Measurements from ENCODE around the gene KLK13. TPM values are rescaled to one million over a fixed set of nuclear protein-coding genes. Genes with fewer than 3 reads are reported as not detected.

The KLK13 gene
- total and polyA plus RNA-seq, 2 experiments from 2014 or later, result 0.52 TPM; not detected in 1

- Histone ChIP-seq H3K27ac (no peak overlapping the region), H3K27me3 (no peaks in the 10 kb centered on the region), H3K36me3 (replicated peaks; ENCODE audit: insufficient read depth, low read depth) (no peaks in the 10 kb centered on the region), H3K4me2 (no peak overlapping the region), H4K20me1 (ENCODE audit: insufficient read depth, poor library complexity, severe bottlenecking) (no peaks in the 10 kb centered on the region), H3K79me2 (no peaks in the 10 kb centered on the region), H3K4me3 (no peak overlapping the region), H3K9me3 (ENCODE audit: low read depth) (no peaks in the 10 kb centered on the region), H3K9me2 (replicated peaks; ENCODE audit: insufficient read depth) (no peaks in the 10 kb centered on the region), H3K4me1 (ENCODE audit: insufficient read depth) (no peaks in the 10 kb centered on the region), H2AFZ (no peak overlapping the region)
- WGBS (ENCODE audit: low lambda C conversion rate, missing lambda C conversion rate), result 92% methylated on average over 17 of the region's 17 CpGs
- DNase-seq (ENCODE audit: low spot score), result no peak
- TF ChIP-seq, protein P1, sequence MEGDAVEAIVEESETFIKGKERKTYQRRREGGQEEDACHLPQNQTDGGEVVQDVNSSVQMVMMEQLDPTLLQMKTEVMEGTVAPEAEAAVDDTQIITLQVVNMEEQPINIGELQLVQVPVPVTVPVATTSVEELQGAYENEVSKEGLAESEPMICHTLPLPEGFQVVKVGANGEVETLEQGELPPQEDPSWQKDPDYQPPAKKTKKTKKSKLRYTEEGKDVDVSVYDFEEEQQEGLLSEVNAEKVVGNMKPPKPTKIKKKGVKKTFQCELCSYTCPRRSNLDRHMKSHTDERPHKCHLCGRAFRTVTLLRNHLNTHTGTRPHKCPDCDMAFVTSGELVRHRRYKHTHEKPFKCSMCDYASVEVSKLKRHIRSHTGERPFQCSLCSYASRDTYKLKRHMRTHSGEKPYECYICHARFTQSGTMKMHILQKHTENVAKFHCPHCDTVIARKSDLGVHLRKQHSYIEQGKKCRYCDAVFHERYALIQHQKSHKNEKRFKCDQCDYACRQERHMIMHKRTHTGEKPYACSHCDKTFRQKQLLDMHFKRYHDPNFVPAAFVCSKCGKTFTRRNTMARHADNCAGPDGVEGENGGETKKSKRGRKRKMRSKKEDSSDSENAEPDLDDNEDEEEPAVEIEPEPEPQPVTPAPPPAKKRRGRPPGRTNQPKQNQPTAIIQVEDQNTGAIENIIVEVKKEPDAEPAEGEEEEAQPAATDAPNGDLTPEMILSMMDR (IDR thresholded peaks at IDR 0.05; ENCODE audit: poor library complexity), result no peak
- TF ChIP-seq EZH2 (IDR thresholded peaks at IDR 0.05; ENCODE audit: borderline replicate concordance) (no peak), EZH2phosphoT487 (IDR thresholded peaks at IDR 0.05; ENCODE audit: low read depth, severe bottlenecking, unreplicated experiment) (no peak)
Measured at GRCh38 chr19:51089786-51090185, 24.9 kb upstream of the KLK13 start.

GRCh38 chr19:51086153-51086850, 21.4 kb upstream of the KLK13 start:
- Histone ChIP-seq H2AFZ (no peak overlapping the region), H4K20me1 (ENCODE audit: insufficient read depth, poor library complexity, severe bottlenecking) (no peaks in the 10 kb centered on the region), H3K27me3 (no peaks in the 10 kb centered on the region), H3K36me3 (replicated peaks; ENCODE audit: insufficient read depth, low read depth) (no peaks in the 10 kb centered on the region), H3K4me1 (ENCODE audit: insufficient read depth) (no peaks in the 10 kb centered on the region), H3K79me2 (no peaks in the 10 kb centered on the region), H3K4me3 (no peak overlapping the region), H3K9me3 (ENCODE audit: low read depth) (no peaks in the 10 kb centered on the region), H3K27ac (no peak overlapping the region), H3K9me2 (replicated peaks; ENCODE audit: insufficient read depth) (no peaks in the 10 kb centered on the region), H3K4me2 (no peak overlapping the region)
- DNase-seq (ENCODE audit: low spot score), result no peak
- TF ChIP-seq EZH2 (IDR thresholded peaks at IDR 0.05; ENCODE audit: borderline replicate concordance), result no peak
- TF ChIP-seq, protein P1 (IDR thresholded peaks at IDR 0.05; ENCODE audit: poor library complexity), result no peak
- TF ChIP-seq EZH2phosphoT487 (IDR thresholded peaks at IDR 0.05; ENCODE audit: low read depth, severe bottlenecking, unreplicated experiment), result no peak
- 86% methylated on average over 17 of the region's 18 CpGs for WGBS (ENCODE audit: low lambda C conversion rate, missing lambda C conversion rate)

GRCh38 chr19:51084505-51084904, 19.6 kb upstream of the KLK13 start:
- no peak overlapping the region for H3K4me3 ChIP-seq
- H3K27ac ChIP-seq, result no peak overlapping the region
- H3K9me2 ChIP-seq (replicated peaks; ENCODE audit: insufficient read depth), result no peaks in the 10 kb centered on the region
- H3K79me2 ChIP-seq, result no peaks in the 10 kb centered on the region
- H4K20me1 ChIP-seq (ENCODE audit: insufficient read depth, poor library complexity, severe bottlenecking), result no peaks in the 10 kb centered on the region
- no peaks in the 10 kb centered on the region for H3K4me1 ChIP-seq (ENCODE audit: insufficient read depth)
- 74% methylated on average over 4 of the region's 7 CpGs for WGBS (ENCODE audit: low lambda C conversion rate, missing lambda C conversion rate)
- H3K36me3 ChIP-seq (replicated peaks; ENCODE audit: insufficient read depth, low read depth), result no peaks in the 10 kb centered on the region
- DNase-seq (ENCODE audit: low spot score), result no peak
- H3K9me3 ChIP-seq (ENCODE audit: low read depth), result no peaks in the 10 kb centered on the region
- no peak for TF ChIP-seq EZH2 (IDR thresholded peaks at IDR 0.05; ENCODE audit: borderline replicate concordance)
- TF ChIP-seq, protein P1 (IDR thresholded peaks at IDR 0.05; ENCODE audit: poor library complexity), result no peak
- no peak for TF ChIP-seq EZH2phosphoT487 (IDR thresholded peaks at IDR 0.05; ENCODE audit: low read depth, severe bottlenecking, unreplicated experiment)
- H3K27me3 ChIP-seq, result no peaks in the 10 kb centered on the region
- no peak overlapping the region for H3K4me2 ChIP-seq
- no peak overlapping the region for H2AFZ ChIP-seq

Data from hepatocyte (in vitro differentiated cells).